22Rv1 (cell line): Measurements from ENCODE around the gene LENG9.

Experiments used
- CTCF ChIP-seq: fragments of 450-650 bp; IDR thresholded peaks from 2 replicates; pipeline ENCODE4 v1.5.1; 2017; ENCODE audit warnings: mild to moderate bottlenecking
- ZFX ChIP-seq: fragments of 450-650 bp; IDR thresholded peaks from 2 replicates; pipeline ENCODE4 v1.6.1; 2017; ENCODE audit warnings: antibody characterized with exemption, borderline replicate concordance

GRCh38 chr19:54414156-54414555, 49.4 kb downstream of the LENG9 start:
- no peak for TF ChIP-seq CTCF
- no peak for TF ChIP-seq ZFX
